HuH-7.5 (cell line): Measurements from ENCODE around the gene PITPNM2.

Source experiments
- DNase-seq: peaks from one replicate; pipeline ENCODE4 v3.0.0; 2011; ENCODE audit warnings: low spot score

The PITPNM2 gene

GRCh38 chr12:123150744-123151456 lies at the start of gene PITPNM2:
PITPNM2 (minus strand) TSS chr12:123151090; CDS start chr12:123034590, 116,500 bp downstream.
- DNase-seq: peak; percentile 60

- DNase-seq: no peak
Observed at GRCh38 chr12:123200414-123200813, 49.5 kb upstream of the PITPNM2 start.

- no peak for DNase-seq
Observed at GRCh38 chr12:123199936-123200335, 49.0 kb upstream of the PITPNM2 start.

GRCh38 chr12:123187637-123188036 lies 36.7 kb upstream of the PITPNM2 start:
- no peak for DNase-seq

GRCh38 chr12:123180171-123180570 lies 29.3 kb upstream of the PITPNM2 start:
- DNase-seq: no peak

- no peak for DNase-seq
Observed at GRCh38 chr12:123171967-123172366, 21.1 kb upstream of the PITPNM2 start.

- DNase-seq: no peak
Observed at GRCh38 chr12:123167329-123167728, 16.4 kb upstream of the PITPNM2 start.

- no peak for DNase-seq
Observed at GRCh38 chr12:123165537-123165936, 14.6 kb upstream of the PITPNM2 start.

GRCh38 chr12:123164710-123165261 lies 13.9 kb upstream of the PITPNM2 start:
- no peak for DNase-seq

GRCh38 chr12:123164222-123164621 lies 13.3 kb upstream of the PITPNM2 start:
- no peak for DNase-seq

GRCh38 chr12:123163227-123163626 lies 12.3 kb upstream of the PITPNM2 start:
- DNase-seq: no peak

GRCh38 chr12:123160801-123161487 lies 10.1 kb upstream of the PITPNM2 start:
- DNase-seq: no peak

- DNase-seq: no peak
Observed at GRCh38 chr12:123153906-123154305, 3.0 kb upstream of the PITPNM2 start.

GRCh38 chr12:123152833-123153232 lies 1.9 kb upstream of the PITPNM2 start:
- DNase-seq: no peak

- DNase-seq: no peak
Observed at GRCh38 chr12:123151457-123152454, 866 bp upstream of the PITPNM2 start.

- peak; percentile 52 for DNase-seq
Observed at GRCh38 chr12:123150275-123150743, 581 bp downstream of the PITPNM2 start.

- no peak for DNase-seq
Observed at GRCh38 chr12:123149501-123150274, 1.2 kb downstream of the PITPNM2 start.

GRCh38 chr12:123149088-123149487 lies 1.8 kb downstream of the PITPNM2 start:
- DNase-seq: no peak

GRCh38 chr12:123148655-123149054 lies 2.2 kb downstream of the PITPNM2 start:
- DNase-seq: no peak

- DNase-seq: no peak
Observed at GRCh38 chr12:123148223-123148622, 2.7 kb downstream of the PITPNM2 start.

- DNase-seq: no peak
Observed at GRCh38 chr12:123145211-123145610, 5.7 kb downstream of the PITPNM2 start.
